HTERT RPE-1 (cell line): ENCODE measurements around the gene GPR27.

ENCODE experiments used
- in situ Hi-C: fragments of 300-500 bp; cut with MboI; formaldehyde crosslinking; loops from 4 replicates; pipeline ENCODE4 v1.14.3; 2020; ENCODE audit warnings: low sequenced_read_pairs

GPR27 gene, protein sequence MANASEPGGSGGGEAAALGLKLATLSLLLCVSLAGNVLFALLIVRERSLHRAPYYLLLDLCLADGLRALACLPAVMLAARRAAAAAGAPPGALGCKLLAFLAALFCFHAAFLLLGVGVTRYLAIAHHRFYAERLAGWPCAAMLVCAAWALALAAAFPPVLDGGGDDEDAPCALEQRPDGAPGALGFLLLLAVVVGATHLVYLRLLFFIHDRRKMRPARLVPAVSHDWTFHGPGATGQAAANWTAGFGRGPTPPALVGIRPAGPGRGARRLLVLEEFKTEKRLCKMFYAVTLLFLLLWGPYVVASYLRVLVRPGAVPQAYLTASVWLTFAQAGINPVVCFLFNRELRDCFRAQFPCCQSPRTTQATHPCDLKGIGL

DNA sequence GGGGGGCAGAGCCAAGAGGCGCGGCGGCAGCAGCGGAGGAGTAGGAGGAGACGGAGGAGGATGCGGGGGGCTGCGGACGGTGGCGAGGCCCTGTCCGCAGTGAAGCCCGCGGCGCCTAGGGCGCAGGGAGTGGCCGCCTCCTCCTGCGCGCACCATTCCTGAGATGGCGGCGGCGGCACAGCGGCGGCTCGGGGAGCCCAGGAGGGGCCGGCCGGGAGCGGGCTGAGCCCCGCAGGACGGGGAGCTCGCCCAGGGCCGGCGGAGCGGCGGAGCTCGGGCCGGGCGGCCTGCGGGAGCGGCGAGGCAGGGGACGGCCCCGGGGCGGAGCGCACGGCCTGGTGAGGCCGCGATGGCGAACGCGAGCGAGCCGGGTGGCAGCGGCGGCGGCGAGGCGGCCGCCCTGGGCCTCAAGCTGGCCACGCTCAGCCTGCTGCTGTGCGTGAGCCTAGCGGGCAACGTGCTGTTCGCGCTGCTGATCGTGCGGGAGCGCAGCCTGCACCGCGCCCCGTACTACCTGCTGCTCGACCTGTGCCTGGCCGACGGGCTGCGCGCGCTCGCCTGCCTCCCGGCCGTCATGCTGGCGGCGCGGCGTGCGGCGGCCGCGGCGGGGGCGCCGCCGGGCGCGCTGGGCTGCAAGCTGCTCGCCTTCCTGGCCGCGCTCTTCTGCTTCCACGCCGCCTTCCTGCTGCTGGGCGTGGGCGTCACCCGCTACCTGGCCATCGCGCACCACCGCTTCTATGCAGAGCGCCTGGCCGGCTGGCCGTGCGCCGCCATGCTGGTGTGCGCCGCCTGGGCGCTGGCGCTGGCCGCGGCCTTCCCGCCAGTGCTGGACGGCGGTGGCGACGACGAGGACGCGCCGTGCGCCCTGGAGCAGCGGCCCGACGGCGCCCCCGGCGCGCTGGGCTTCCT lies at the start of gene GPR27:
TSS of gene GPR27 (plus strand) at position 155 of the 909 bp plus-strand sequence. CDS start at position 350, 195 bp downstream.
- in situ Hi-C loops, result no loop called here

DNA sequence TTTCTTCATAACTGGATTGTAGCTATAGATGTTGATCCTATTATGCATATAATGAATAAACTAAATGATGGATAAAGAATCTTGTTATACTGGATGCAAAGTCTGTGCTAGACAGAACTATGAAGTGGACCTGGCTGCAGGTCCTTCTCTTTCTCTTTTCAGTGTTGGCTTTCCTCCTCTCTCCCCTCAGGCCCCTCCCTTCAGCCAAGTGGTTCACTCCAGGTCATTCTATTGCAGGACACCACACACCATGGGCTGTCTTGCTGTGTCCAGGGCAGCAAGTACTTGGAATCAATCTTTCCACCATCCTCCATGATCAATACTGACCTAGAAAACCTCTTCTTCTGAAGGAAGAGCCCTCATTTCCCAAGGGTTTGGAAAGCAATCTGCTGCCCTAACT lies 48.7 kb upstream of the GPR27 start:
- in situ Hi-C loops, result no loop called here

DNA sequence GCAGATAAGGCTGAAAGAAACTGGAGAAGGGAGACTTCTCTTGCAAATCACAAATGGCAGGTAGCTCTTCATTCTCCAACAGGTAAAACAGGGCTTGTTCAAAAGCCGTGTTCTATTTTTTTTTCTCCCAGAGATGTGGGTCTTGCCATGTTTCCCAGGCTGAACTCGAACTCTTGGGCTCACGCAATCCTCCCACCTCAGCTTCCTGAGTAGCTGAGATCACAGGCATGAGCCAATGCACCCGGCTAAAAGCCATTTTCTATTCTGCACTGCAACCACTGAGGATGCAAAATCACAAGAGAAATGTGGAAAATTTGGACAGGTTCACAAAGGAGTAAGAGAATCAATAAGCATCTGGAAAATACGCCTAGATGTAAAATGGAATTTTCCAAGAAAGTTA lies 48.0 kb upstream of the GPR27 start:
- in situ Hi-C loops, result no loop called here

DNA sequence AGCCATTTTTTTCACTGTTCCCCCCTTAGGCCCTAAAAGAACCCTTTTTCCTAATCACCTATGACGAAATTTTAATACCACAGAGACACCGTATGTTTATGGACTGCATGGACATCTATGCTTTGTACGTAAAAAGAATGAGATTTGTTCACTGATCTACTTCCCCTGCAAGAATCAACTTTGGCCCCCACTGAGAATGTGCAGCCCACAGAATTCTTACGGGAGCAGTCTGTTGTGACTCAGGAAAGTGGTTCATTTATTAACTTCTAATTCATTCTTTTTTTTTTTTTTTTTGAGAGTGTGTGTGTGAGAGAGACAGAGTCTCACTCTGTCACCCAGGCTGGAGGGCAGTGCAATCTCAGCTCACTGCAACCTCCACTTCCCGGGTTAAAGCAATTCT lies 46.1 kb upstream of the GPR27 start:
- in situ Hi-C loops, result no loop called here

DNA sequence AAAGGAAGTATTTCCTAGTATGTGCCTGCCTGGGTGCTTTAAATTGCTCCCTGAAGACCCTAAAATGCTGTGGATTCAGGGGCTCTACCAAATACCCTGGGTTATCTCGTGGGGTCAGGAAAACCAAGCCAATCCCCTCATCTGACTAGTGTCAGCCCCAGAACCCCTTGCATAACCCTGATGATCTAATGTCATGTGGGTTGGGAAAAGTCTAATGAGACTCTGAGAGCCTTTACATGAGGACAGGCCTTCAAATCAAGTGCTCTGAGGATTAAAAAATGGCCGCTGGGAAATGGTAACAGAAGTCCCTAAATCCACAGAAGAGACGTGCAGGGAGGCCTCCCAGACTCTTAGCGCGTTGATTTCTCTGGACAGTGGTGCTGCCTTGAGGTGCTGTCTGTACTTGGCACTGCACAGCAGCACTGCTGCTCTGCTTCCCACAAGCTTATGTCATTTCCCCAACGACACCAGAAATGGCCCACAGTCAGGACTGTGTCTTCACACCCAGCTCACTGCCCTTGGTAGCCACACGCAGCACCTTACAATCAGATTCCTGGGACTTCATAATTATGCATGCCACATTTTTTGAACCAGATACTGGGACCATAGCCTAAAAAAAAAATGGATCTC lies 45.1 kb upstream of the GPR27 start:
- in situ Hi-C loops, result no loop called here

DNA sequence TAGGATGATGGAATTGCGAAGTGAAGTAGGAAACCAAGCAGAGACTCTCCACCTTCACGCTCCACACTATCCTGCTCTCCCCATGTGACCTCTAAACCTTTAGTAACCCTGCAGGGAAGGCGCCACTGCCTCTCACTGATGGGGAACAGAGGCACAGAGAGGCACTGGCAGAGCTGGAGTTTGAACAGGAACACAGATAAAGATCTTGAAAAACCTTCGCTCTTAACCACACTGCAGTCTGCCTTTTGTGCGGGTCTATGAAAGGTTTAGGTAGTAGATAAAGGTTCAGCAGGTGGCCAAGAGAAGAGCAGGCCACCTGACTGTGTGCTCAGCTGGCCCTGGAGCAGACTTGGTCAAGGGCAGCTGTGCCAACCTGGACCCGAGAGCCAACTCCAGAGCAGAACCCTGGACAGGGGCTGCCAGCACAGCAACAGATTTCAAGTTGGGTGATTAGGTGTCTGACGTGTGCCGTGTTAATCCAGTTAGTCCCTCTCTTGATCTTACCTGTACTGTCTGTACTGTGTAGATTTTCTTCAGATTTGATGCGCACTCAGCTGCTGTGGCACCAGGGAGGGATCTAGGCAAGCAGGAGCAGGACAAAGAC lies 43.6 kb upstream of the GPR27 start:
- in situ Hi-C loops, result no loop called here

DNA sequence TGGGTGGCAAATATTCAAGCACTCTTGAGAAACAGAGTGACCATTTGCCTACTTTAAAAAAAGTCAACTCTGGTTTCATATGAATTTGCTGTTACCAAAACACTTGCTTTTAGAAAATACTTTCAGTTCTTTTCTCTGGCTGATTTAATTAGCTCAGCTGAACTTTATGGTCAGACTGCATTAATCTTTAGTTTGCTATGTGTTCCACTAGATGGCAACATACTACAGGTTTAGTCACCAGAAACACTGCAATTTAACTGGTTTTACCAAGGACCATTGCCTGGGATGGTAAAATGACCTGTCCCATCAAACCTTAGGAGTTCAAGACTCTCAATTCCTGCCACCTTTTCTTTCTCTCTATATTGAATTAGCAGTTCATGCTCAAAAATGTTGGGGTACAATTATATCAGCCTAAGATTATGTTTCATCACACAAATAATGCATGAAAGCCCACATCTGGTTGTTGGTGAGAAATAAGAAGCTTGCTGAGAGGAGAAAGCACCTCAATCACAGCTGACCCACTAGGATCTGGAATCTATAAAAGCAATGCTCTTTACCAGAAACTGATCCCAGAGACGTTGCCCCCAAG lies 42.7 kb upstream of the GPR27 start:
- in situ Hi-C loops, result no loop called here

DNA sequence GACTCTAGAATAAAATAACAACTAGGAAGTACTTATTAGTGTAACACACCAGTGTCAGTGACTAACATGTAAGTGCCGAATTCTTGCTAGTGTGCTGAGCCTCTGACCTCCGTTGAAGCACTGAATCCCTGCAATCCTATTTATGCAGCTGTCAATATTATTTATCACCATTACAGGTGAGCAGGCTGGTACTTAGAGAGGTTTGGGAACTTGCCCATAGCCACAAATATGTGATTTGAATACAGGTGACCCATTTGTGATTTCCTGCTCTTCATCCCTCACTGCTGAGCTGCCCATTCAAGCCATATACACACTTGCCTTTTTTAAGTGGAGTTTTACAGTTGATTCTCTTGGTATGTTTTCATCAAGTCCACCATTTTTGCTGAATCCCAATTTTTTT lies 40.6 kb upstream of the GPR27 start:
- in situ Hi-C loops, result no loop called here

DNA sequence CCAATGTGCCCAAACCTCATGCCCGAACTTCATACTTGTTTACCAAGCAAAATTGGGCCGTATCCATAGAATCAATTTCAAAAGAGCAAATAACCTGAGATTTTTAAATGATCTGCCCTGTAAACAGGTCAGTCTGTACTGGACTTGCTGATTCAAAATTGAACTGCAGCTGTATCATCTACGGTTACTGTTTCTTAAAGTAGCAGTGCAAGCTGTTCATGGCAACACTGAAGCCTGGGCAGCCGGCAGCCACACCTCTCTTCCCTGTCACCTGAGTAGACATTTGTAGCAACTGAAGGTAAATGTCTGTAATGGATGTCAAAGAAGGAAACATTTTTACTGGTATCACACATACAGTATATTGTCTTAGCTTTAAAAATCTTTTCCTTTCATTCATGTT lies 39.1 kb upstream of the GPR27 start:
- in situ Hi-C loops, result no loop called here

DNA sequence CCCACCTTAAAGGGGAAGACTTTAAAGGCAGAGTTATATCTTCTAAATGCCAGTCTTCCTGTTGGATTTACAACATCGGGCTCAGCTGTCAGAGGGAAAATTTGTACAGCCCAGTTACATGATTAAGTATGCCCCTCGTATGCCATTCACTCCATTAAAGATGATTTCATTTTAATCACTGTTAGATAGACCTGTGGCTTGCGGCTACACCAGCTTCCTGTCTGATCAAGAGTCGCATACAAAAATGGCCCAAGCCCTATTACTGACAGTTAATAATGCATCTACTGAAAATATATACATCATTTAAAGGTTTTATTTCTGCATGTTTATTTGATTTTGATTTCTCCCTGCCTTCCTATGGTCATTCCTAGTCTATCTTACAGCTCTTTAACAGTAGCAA lies 35.6 kb upstream of the GPR27 start:
- in situ Hi-C loops, result no loop called here

DNA sequence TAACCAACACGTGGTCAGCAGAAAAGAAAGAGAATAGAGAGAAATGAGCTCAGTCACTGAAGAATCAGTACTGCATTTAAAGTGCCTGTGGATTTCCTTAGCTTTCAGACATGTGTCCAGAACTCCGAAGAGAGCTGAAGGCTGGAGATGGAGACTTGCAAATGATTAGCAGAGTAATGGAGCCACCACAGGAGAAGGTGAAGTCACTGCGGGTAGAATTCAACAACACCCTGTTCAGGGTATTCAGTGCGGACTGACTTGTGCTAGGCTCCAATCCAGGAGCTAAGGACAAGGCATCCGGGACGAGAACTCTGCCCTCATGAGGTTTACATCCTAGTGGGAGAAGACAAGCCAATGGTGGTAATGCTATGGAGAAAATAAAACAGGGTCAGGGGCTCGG lies 32.7 kb upstream of the GPR27 start:
- in situ Hi-C loops, result no loop called here

DNA sequence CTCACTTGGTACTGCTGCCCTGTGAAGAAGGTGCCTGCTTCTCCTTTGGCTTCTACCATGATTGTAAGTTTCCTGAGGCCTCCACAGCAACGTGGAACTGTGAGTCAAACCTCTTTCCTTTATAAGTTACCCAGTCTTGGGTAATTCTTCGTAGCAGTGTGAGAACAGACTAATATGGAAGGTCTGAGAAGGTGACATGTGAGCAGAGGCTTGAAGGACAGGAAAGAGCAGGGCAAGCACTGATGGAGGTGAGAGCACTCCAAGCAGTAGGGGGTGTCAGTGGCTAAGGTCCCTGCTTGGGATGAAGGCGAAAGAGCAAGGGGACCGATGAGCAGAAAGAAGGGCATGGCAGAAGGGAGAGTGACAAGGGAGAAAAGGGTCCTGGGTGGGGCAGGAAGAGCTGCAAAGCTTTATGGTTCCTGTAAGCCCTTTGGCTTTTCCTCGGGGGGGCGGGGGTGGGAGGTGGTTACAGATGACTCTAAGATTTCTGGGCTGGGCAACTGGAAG lies 32.0 kb upstream of the GPR27 start:
- in situ Hi-C loops, result no loop called here

DNA sequence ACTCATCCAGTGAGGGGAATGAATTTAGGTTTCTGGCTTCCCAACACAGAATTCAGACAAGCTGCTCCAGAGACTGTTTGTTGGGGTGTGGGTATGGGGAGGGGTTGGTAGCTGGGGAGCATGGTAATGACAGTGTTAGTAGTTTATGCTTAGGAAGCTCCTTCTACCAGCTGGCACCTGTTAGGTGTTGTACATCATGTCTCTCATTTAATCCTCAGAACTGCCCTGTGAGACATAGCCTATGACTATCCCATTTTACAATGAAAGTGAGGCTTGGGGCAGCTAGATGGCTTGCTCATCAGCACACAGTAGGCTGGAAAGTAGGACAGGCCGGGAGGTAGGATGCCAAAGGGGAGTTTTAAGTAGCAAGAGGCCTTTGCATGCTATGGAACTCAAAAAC lies 31.0 kb upstream of the GPR27 start:
- in situ Hi-C loops, result no loop called here

DNA sequence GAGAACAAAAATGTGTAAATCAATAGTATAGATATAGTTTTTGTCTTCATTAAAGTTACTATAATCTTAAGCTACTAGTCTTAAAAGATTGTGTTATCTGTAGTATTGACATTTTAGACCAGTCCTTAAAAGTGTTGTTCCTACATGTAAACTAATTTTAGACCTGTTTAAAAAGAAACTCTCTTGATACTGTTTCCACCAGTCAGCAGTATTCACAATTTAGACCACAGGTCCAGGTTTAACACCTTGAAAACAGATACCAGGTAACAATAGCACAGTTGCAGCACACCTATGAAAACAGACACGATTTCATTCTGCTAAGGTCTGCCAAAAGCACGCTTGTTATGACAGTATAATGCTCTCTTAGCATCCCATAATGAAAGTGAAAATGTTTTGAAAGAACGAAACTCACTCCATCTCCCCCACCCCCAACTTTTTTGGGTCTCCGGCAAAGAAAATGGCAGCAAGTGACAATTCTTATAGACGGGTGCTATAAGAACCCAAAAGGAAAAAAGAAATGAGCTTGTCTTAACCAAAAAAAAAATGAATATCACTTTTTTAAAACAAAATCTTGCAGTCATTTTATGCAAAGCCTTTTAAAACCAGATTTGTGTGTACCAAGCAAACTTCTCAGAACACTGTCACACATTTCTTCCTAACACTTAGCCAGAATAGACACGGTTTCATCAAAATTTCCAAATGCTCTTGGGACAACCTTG lies 30.0 kb upstream of the GPR27 start:
- in situ Hi-C loops, result no loop called here

DNA sequence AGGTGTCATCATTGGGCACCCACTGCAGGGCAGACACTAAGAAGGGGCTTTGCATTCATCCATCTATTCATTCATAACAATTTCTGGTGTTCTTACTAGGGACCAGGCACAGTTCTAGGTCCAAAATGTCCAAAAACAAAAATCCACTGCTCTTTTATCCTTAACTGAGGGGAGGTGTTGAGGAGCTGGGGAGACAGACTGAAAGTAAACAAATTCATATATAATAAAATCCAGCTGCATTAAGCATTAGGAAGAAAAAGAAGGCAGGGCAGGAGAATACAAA lies 29.5 kb upstream of the GPR27 start:
- in situ Hi-C loops, result no loop called here

DNA sequence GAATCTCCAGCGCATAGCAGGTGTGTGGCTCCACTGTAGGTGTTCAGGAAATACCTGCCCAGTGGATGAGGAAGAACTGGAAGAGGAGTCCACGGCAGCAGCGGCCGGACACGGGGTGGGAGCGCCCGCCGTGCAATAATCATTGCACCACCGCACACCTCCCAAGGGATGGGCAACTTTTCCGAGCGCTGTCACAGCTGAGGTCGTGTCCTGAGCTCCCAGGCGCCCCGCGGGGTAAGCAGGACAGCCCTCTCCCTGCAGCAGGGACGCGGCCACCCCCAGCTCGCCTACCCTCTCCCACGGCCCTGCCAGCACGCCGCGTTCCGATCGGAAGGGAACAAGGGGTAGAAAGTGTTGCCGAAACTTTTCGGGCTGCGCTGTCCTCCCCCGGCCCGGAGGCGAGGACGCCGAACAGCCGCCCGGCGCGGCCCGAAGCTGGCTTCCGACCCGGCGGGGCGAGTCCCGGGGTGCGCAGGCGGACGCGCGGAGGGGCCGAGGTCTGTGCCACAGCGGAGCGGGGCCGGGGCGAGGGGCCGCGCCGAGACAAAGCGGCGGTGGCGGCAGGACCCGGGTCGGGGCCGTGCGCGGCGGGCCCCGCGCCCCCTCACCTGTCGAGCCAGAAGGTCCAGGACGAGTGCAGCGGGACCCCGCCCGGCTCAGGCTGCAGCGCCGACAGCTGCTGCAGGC lies 28.9 kb upstream of the GPR27 start:
- in situ Hi-C loops, result no loop called here

DNA sequence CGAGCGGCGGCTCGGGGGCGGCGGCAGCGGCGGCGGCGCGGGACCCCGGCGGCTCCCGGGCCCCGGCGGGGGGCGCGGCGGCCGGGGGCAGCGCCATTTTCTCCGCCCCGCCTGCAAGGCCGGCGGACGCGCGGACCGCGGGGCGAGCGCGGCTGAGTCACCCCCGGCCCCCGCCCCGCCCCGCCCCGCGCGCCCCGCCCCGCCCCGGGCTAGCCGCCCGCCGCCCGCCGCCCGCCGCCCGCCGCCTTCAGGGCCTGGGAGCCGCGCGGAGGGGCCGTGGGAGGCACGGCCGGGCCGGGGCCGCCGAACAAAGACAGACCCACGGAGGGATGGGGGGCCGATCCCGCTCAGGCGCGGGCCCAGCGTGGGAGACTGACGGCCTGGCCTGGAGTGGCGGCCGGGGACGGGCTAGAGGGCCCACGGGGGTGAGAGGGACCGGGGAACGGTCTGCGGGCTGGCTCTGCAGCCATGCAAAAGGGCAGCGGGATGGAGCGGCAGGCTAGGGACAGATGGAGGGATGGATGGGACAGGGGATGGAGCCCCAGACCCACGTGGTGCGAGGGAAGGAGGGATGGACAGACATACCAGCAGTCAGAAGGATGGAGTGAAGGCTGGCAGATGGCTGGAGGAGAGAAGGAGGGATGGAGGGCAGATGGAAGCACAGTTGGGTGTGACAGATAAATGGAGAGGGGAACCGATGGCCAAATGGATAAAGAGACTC lies 28.2 kb upstream of the GPR27 start, which contains the start of gene EIF4E3:
TSS of gene EIF4E3 (minus strand) at position 132 of the 721 bp plus-strand sequence. CDS start at position 97, 35 bp downstream.
- in situ Hi-C loops, result no loop called here

DNA sequence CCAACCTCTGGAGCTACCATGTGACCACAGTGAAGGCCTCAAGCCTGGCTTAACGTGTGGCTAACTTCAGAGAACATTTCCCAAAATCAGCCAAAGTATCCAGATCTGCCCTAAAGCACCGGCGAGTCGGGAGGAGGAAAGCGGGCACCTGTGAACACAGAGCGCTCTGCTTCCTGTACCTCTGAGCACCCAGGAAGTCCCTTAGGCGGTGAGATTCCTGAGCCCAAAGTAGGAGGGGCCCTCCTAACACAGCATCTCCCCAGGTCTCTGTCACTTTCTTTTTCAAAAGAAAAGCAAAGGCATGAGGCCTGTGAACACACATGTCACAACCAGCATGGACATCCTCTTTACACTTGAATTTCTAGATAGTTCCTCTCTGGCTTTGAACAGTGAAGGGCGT lies 27.5 kb upstream of the GPR27 start:
- in situ Hi-C loops, result no loop called here
